Activated naive CD8-positive, alpha-beta T cell treated with anti-CD3 and anti-CD28 coated beads for 36 hours (primary cell): ENCODE measurements around the gene ESRP2. TPM values are rescaled to one million over a fixed set of nuclear protein-coding genes. Genes with fewer than 3 reads are reported as not detected.
A peak's percentile ranks its signal among the peaks of the same experiment; 100 is the strongest.

ENCODE experiments used
- DNase-seq: peaks from one replicate; pipeline ENCODE4 v3.0.0; 2021
- H3K27ac Mint-ChIP-seq: one replicate; pipeline ENCODE4 v1.8.0; 2022; ENCODE audit warnings: mild to moderate bottlenecking, moderate library complexity, mixed read lengths
- H3K27me3 Mint-ChIP-seq: one replicate; pipeline ENCODE4 v1.8.0; 2022; ENCODE audit warnings: mild to moderate bottlenecking, mixed read lengths
- H3K36me3 Mint-ChIP-seq: one replicate; pipeline ENCODE4 v1.8.0; 2021; ENCODE audit warnings: mild to moderate bottlenecking, mixed read lengths
- H3K4me1 Mint-ChIP-seq: one replicate; pipeline ENCODE4 v1.8.0; 2021; ENCODE audit warnings: mixed read lengths
- H3K4me3 Mint-ChIP-seq: one replicate; pipeline ENCODE4 v1.8.0; 2022; ENCODE audit warnings: mild to moderate bottlenecking, moderate library complexity, mixed read lengths
- H3K9me3 Mint-ChIP-seq: one replicate; pipeline ENCODE4 v1.8.0; 2022; ENCODE audit warnings: mixed read lengths
- total RNA-seq, 2 experiments: library from RNA; stranded (reverse); gene quantifications; one replicate each; pipeline ENCODE4 v1.2.3, GENCODE V29; 2021

ESRP2 gene
- total RNA-seq, 2 experiments from 2014 or later, result 0.92 to 1.2 TPM

- Mint-ChIP-seq H3K4me3 (no peak overlapping the region), H3K27me3 (no peaks in the 10 kb centered on the region), H3K36me3 (peaks cover 30% of the 10 kb centered on the region)
Observed at GRCh38 chr16:68188170-68188569, 47.8 kb downstream of the ESRP2 start.

GRCh38 chr16:68187505-68187904 is 48.4 kb downstream of the ESRP2 start:
- peaks cover 33% of the 10 kb centered on the region for H3K36me3 Mint-ChIP-seq
- H3K4me3 Mint-ChIP-seq, result no peak overlapping the region
- peaks cover 3% of the 10 kb centered on the region for H3K4me1 Mint-ChIP-seq

More at GRCh38 chr16:68188170-68188569, 47.8 kb downstream of the ESRP2 start:
- Mint-ChIP-seq H3K27ac (no peak overlapping the region), H3K4me1 (peaks cover 3% of the 10 kb centered on the region), H3K9me3 (no peaks in the 10 kb centered on the region)
- no peak for DNase-seq

GRCh38 chr16:68186877-68187276 is 49.0 kb downstream of the ESRP2 start:
- no peak overlapping the region for H3K4me3 Mint-ChIP-seq
- no peaks in the 10 kb centered on the region for H3K27me3 Mint-ChIP-seq
- no peak overlapping the region for H3K27ac Mint-ChIP-seq
- peaks cover 36% of the 10 kb centered on the region for H3K36me3 Mint-ChIP-seq
- no peak for DNase-seq
- H3K9me3 Mint-ChIP-seq, result no peaks in the 10 kb centered on the region
- H3K4me1 Mint-ChIP-seq, result peaks cover 3% of the 10 kb centered on the region

More at GRCh38 chr16:68187505-68187904, 48.4 kb downstream of the ESRP2 start:
- no peaks in the 10 kb centered on the region for H3K9me3 Mint-ChIP-seq
- no peak overlapping the region for H3K27ac Mint-ChIP-seq
- no peak for DNase-seq
- no peaks in the 10 kb centered on the region for H3K27me3 Mint-ChIP-seq

DNA sequence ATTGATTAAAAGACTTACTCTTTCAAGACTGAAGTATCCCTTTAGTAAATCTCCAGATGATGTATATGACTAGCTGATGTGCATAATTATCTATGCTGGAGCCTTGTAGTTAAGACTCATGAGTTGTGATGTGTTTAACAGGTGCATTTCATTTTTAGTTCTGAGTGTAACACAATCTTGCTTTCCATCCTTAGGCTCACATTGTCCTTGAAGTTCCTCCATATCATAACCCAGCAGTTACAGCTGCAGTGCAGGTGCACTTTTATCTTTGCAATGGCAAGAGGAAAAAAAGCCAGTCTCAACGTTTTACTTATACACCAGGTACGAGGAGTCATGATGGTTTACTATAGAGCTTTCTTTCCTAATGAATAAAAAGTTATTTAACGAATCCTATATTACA is 52.9 kb downstream of the ESRP2 start:
- H3K4me3 Mint-ChIP-seq, result no peak overlapping the region
- H3K36me3 Mint-ChIP-seq, result peaks cover 43% of the 10 kb centered on the region
- H3K27ac Mint-ChIP-seq, result peak overlapping the region; percentile 0
- no peaks in the 10 kb centered on the region for H3K9me3 Mint-ChIP-seq
- H3K4me1 Mint-ChIP-seq, result peaks cover 6% of the 10 kb centered on the region
- no peaks in the 10 kb centered on the region for H3K27me3 Mint-ChIP-seq
- no peak for DNase-seq

DNA sequence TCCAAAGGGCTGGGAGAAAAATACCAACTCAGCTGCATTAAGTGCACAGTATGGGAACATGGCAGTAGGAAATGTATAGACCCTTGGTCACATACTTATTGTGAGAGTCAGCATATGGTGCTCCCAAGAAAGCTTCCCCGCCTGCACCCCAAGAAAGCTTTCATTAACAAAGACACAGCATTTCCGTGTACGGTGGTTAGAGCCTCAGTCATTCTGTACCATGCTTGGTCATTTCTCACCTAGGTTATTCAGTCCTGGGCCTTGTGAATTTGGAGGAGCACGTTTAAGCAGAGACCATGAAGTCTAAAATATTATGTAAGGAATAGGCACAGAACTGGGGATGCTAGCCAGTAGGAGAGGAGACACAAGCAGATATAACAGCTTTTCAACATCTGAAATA is 56.1 kb downstream of the ESRP2 start:
- no peak overlapping the region for H3K4me3 Mint-ChIP-seq
- H3K36me3 Mint-ChIP-seq, result peaks cover 43% of the 10 kb centered on the region
- H3K27ac Mint-ChIP-seq, result peak overlapping the region; percentile 12
- peaks cover 14% of the 10 kb centered on the region for H3K4me1 Mint-ChIP-seq
- no peak for DNase-seq
- H3K27me3 Mint-ChIP-seq, result no peaks in the 10 kb centered on the region
- no peaks in the 10 kb centered on the region for H3K9me3 Mint-ChIP-seq

DNA sequence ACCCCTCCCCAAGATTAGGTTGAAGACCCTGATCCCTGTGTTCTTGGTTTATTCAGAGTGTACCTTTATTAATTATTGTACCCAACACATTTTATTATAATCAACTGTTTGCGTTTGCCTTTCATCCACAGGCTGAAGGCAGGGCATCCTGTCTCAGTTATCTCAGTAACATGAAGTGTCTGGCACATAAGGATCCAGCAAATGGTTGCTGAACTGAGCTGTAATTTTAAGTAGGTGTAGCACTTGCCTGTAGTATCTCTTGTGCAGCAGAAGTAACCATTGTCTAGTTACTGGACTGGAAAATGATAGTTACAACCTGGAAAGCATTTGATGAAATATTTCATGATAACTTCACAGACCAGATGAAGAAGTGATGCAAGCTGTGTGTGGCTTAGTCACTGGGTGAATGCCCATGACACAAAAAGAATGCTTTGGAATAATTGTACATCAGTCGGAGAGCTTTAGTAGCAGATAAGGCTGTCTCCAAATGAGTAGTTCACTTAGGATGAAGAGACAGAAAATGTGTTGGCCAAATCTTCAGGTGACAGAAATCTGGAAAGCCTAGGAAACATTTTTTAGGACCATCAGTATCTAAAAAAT is 56.6 kb downstream of the ESRP2 start:
- H3K4me3 Mint-ChIP-seq, result no peak overlapping the region
- no peak for DNase-seq
- peaks cover 42% of the 10 kb centered on the region for H3K36me3 Mint-ChIP-seq
- no peaks in the 10 kb centered on the region for H3K27me3 Mint-ChIP-seq
- peaks cover 14% of the 10 kb centered on the region for H3K4me1 Mint-ChIP-seq
- H3K27ac Mint-ChIP-seq, result peak overlapping the region; percentile 5
- H3K9me3 Mint-ChIP-seq, result no peaks in the 10 kb centered on the region

Other genes starting within 250 kb of the ESRP2 start
- gene DPEP2, start 236.6 kb downstream of the ESRP2 start, total RNA-seq, result 1 to 10 TPM; 1.8 to 2.7 TPM
- gene DPEP2NB, start 220.2 kb downstream of the ESRP2 start, total RNA-seq, result not detected
- 10 to 100 TPM; 32.0 to 32.3 TPM for gene DDX28, start 212.9 kb downstream of the ESRP2 start, total RNA-seq
- gene DUS2, start 212.8 kb downstream of the ESRP2 start, total RNA-seq, result 10 to 100 TPM; 34.6 to 39.1 TPM
- gene NFATC3, start 150.8 kb downstream of the ESRP2 start, total RNA-seq, result 10 to 100 TPM; 76.3 to 79.2 TPM
- 1 to 10 TPM; 7.9 to 8.0 TPM for gene PLA2G15, start 9.2 kb upstream of the ESRP2 start, total RNA-seq
- gene SLC7A6, start 28.4 kb upstream of the ESRP2 start, total RNA-seq, result 10 to 100 TPM; 65.9 to 69.9 TPM
- gene SLC7A6OS, start 74.8 kb upstream of the ESRP2 start, total RNA-seq, result 10 to 100 TPM; 23.0 to 23.3 TPM
- gene PRMT7, start 74.9 kb upstream of the ESRP2 start, total RNA-seq, result 10 to 100 TPM; 68.9 to 72.0 TPM
- gene SMPD3, start 212.4 kb upstream of the ESRP2 start, total RNA-seq, result under 1 TPM; 0.06 to 0.16 TPM